ENCODE data around the gene ATP9B. TPM values are rescaled to one million over a fixed set of nuclear protein-coding genes. Genes with fewer than 3 reads are reported as not detected.

Gene ATP9B
- total RNA-seq, 1 donor = 29.3 TPM

- Histone ChIP-seq H4K20me1 (ENCODE audit: insufficient read depth, low read length) (no peaks in the 10 kb centered on the region), H3K79me2 (ENCODE audit: insufficient read depth, low read length) (no peaks in the 10 kb centered on the region), H3K36me3 (ENCODE audit: insufficient read depth, low read length) (no peaks in the 10 kb centered on the region), H3K4me2 (ENCODE audit: insufficient read depth, low read length) (no peak overlapping the region), H3K9me3 (ENCODE audit: low read depth, low read length) (no peaks in the 10 kb centered on the region), H3K4me1 (ENCODE audit: insufficient read depth, low read length) (no peaks in the 10 kb centered on the region), H3K27me3 (ENCODE audit: insufficient read depth, low read length) (no peaks in the 10 kb centered on the region), H3K27ac (ENCODE audit: low read depth, low read length) (no peak overlapping the region), H2AFZ (ENCODE audit: low read length) (no peak overlapping the region), H3K4me3 (ENCODE audit: insufficient read depth, low read length) (no peak overlapping the region)
- TF ChIP-seq, protein P1, sequence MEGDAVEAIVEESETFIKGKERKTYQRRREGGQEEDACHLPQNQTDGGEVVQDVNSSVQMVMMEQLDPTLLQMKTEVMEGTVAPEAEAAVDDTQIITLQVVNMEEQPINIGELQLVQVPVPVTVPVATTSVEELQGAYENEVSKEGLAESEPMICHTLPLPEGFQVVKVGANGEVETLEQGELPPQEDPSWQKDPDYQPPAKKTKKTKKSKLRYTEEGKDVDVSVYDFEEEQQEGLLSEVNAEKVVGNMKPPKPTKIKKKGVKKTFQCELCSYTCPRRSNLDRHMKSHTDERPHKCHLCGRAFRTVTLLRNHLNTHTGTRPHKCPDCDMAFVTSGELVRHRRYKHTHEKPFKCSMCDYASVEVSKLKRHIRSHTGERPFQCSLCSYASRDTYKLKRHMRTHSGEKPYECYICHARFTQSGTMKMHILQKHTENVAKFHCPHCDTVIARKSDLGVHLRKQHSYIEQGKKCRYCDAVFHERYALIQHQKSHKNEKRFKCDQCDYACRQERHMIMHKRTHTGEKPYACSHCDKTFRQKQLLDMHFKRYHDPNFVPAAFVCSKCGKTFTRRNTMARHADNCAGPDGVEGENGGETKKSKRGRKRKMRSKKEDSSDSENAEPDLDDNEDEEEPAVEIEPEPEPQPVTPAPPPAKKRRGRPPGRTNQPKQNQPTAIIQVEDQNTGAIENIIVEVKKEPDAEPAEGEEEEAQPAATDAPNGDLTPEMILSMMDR (IDR thresholded peaks at IDR 0.05; ENCODE audit: extremely low read depth, low read depth, low read length) = no peak
- no peak for DNase-seq (ENCODE audit: insufficient read length, low spot score, missing footprints)
Observed at GRCh38 chr18:79216176-79216575, 147.0 kb downstream of the ATP9B start.

DNA sequence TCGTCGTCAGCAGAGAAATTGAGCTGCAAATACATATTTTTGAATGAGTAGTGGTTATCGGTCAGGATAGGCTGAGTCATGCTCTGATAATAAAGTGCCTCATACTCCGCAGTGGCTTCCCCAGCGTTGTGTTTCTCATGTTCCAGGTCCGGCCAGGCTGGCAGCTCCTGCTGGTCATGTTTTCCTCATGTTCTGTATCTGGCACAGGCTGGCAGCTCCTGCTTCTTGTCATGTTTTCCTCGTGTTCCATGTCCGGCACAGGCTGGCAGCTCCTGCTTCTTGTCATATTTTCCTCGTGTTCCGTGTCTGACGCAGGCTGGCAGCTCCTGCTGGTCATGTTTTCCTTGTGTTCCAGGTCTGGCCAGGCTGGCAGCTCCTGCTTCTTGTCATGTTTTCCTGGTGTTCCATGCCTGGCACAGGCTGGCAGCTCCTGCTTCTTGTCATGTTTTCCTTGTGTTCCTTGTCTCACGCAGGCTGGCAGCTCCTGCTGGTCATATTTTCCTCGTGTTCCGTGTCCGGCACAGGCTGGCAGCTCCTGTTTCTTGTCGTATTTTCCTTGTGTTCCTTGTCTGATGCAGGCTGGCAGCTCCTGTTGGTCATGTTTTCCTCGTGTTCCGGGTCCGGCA, 148.9 kb downstream of the ATP9B start:
- Histone ChIP-seq H3K9me3 (ENCODE audit: low read depth, low read length) (no peaks in the 10 kb centered on the region), H3K27me3 (ENCODE audit: insufficient read depth, low read length) (no peaks in the 10 kb centered on the region), H2AFZ (ENCODE audit: low read length) (no peak overlapping the region), H3K4me3 (ENCODE audit: insufficient read depth, low read length) (no peak overlapping the region), H3K4me2 (ENCODE audit: insufficient read depth, low read length) (no peak overlapping the region), H3K4me1 (ENCODE audit: insufficient read depth, low read length) (no peaks in the 10 kb centered on the region), H3K79me2 (ENCODE audit: insufficient read depth, low read length) (no peaks in the 10 kb centered on the region), H3K36me3 (ENCODE audit: insufficient read depth, low read length) (no peaks in the 10 kb centered on the region), H3K27ac (ENCODE audit: low read depth, low read length) (no peak overlapping the region), H4K20me1 (ENCODE audit: insufficient read depth, low read length) (no peaks in the 10 kb centered on the region)
- TF ChIP-seq, protein P1 (IDR thresholded peaks at IDR 0.05; ENCODE audit: extremely low read depth, low read depth, low read length) = no peak
- peak; percentile 73 for DNase-seq (ENCODE audit: insufficient read length, low spot score, missing footprints)

- Histone ChIP-seq H3K4me2 (ENCODE audit: insufficient read depth, low read length) (no peak overlapping the region), H3K4me1 (ENCODE audit: insufficient read depth, low read length) (no peaks in the 10 kb centered on the region), H3K79me2 (ENCODE audit: insufficient read depth, low read length) (no peaks in the 10 kb centered on the region), H4K20me1 (ENCODE audit: insufficient read depth, low read length) (no peaks in the 10 kb centered on the region), H3K27me3 (ENCODE audit: insufficient read depth, low read length) (no peaks in the 10 kb centered on the region), H3K27ac (ENCODE audit: low read depth, low read length) (no peak overlapping the region), H3K36me3 (ENCODE audit: insufficient read depth, low read length) (no peaks in the 10 kb centered on the region), H2AFZ (ENCODE audit: low read length) (no peak overlapping the region), H3K4me3 (ENCODE audit: insufficient read depth, low read length) (no peak overlapping the region), H3K9me3 (ENCODE audit: low read depth, low read length) (no peaks in the 10 kb centered on the region)
- TF ChIP-seq, protein P1 (IDR thresholded peaks at IDR 0.05; ENCODE audit: extremely low read depth, low read depth, low read length) = no peak
- no peak for DNase-seq (ENCODE audit: insufficient read length, low spot score, missing footprints)
Observed at GRCh38 chr18:79218605-79219190, 149.5 kb downstream of the ATP9B start.

DNA sequence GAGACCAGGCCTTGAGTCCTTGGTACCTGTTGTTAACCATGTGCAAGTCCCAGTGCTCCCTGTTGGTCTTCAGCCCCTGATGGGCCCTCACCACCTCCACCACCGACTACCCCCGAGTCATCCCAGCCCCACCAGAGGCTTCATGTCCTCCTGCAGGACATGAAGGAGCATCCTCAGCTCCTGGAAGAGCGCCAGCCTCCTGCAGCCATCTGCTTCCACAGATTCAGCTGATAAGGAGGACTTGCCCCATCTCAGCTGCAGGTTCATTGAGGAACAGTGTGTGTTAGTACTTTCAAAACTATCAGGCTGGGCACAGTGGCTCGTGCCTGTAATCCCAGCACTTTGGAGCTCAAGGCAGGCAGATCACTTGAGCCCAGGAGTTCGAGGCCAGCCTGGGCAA, 151.9 kb downstream of the ATP9B start:
- Histone ChIP-seq H3K27ac (ENCODE audit: low read depth, low read length) (no peak overlapping the region), H3K27me3 (ENCODE audit: insufficient read depth, low read length) (no peaks in the 10 kb centered on the region), H3K4me1 (ENCODE audit: insufficient read depth, low read length) (no peaks in the 10 kb centered on the region), H4K20me1 (ENCODE audit: insufficient read depth, low read length) (no peaks in the 10 kb centered on the region), H3K9me3 (ENCODE audit: low read depth, low read length) (no peaks in the 10 kb centered on the region), H3K4me3 (ENCODE audit: insufficient read depth, low read length) (no peak overlapping the region), H3K4me2 (ENCODE audit: insufficient read depth, low read length) (no peak overlapping the region), H3K79me2 (ENCODE audit: insufficient read depth, low read length) (no peaks in the 10 kb centered on the region), H3K36me3 (ENCODE audit: insufficient read depth, low read length) (no peaks in the 10 kb centered on the region), H2AFZ (ENCODE audit: low read length) (no peak overlapping the region)
- DNase-seq (ENCODE audit: insufficient read length, low spot score, missing footprints) = no peak
- TF ChIP-seq, protein P1 (IDR thresholded peaks at IDR 0.05; ENCODE audit: extremely low read depth, low read depth, low read length) = no peak

Measured in osteoblast (primary cell).